ENCODE measurements around the gene ATF5. TPM values are rescaled to one million over a fixed set of nuclear protein-coding genes. Genes with fewer than 3 reads are reported as not detected.
A peak's percentile ranks its signal among the peaks of the same experiment; 100 is the strongest.

ATF5 gene
- total and polyA plus RNA-seq, 12 donors, result 6.4 to 33.8 (median 9.9) TPM

DNA sequence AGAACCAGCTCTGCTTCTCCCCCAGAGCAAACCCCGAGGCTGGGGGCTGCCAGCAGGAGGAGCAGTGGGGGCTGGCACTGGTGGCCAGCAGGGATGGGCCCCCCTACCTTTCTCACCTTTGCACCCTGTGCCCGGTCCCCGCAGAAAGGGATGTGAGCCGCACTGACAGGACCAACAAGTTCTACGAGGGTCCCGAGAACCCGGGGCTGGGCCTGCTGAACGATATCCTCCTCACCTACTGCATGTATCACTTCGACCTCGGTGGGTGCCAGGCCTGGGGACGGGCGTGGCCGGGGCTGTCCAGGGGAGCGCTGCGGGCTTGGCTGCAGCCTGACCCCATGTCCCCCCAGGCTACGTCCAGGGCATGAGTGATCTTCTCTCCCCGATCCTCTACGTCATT, 44.9 kb upstream of the ATF5 start:
- intact Hi-C loops (cut with DNase I), result loop anchor here in 1 of 10 donors (5.0 kb wide), 1 partner anchor 43 kb away; the partner anchor contains the start of genes ATF5 and NUP62
- H3K27ac ChIP-seq, result no peak overlapping the region
- ATAC-seq (no peak), DNase-seq (no peak)
- H3K4me1 ChIP-seq, result peaks cover 0 to 14% (median under 1%) of the 10 kb centered on the region in 9 donors
- TF ChIP-seq, protein P1, sequence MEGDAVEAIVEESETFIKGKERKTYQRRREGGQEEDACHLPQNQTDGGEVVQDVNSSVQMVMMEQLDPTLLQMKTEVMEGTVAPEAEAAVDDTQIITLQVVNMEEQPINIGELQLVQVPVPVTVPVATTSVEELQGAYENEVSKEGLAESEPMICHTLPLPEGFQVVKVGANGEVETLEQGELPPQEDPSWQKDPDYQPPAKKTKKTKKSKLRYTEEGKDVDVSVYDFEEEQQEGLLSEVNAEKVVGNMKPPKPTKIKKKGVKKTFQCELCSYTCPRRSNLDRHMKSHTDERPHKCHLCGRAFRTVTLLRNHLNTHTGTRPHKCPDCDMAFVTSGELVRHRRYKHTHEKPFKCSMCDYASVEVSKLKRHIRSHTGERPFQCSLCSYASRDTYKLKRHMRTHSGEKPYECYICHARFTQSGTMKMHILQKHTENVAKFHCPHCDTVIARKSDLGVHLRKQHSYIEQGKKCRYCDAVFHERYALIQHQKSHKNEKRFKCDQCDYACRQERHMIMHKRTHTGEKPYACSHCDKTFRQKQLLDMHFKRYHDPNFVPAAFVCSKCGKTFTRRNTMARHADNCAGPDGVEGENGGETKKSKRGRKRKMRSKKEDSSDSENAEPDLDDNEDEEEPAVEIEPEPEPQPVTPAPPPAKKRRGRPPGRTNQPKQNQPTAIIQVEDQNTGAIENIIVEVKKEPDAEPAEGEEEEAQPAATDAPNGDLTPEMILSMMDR (IDR thresholded peaks at IDR 0.05), result no peak
- 94% methylated on average over 18 of the region's 18 CpGs for WGBS, 2 donors
- no peaks in the 10 kb centered on the region for H3K27me3 ChIP-seq
- H3K4me3 ChIP-seq, result no peak overlapping the region
- no peaks in the 10 kb centered on the region for H3K9me3 ChIP-seq
- peaks cover 15 to 87% (median 68%) of the 10 kb centered on the region in 9 donors for H3K36me3 ChIP-seq

DNA sequence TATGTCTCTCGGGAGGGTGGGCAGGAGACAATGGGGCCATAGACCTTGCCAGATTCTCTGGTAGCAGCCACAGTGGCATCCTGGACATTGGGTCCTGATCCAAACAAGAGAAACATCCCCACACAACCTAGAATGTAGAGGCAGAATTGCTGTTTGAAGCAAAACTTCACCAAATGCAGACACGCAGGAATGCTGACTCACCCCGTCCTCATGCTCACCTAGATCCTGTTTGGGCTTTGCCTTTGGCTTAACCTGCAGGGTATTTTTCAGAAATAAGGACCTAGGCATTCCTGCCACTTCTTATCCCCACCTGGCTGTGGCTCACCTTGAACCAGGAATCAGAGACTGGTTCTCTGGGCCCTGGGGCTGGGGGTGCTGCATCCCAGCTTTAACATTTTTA, 44.2 kb upstream of the ATF5 start:
- Histone ChIP-seq H3K4me1 (peaks cover 0 to 18% (median 3%) of the 10 kb centered on the region in 9 donors), H3K27ac (no peak overlapping the region), H3K9me3 (no peaks in the 10 kb centered on the region), H3K36me3 (peaks cover 15 to 80% (median 63%) of the 10 kb centered on the region in 9 donors), H3K27me3 (peaks cover 0 to 1% (median 0%) of the 10 kb centered on the region in 7 donors), H3K4me3 (no peak overlapping the region)
- DNase-seq, result no peak
- intact Hi-C loops (cut with DNase I), result loop anchor here in 1 of 10 donors (5.0 kb wide), 1 partner anchor 43 kb away; the partner anchor contains the start of genes ATF5 and NUP62
- TF ChIP-seq, protein P1 (IDR thresholded peaks at IDR 0.05), result no peak
- no peak for ATAC-seq
- WGBS, 2 donors, result 92 to 100% methylated on average over 3 of the region's 3 CpGs

DNA sequence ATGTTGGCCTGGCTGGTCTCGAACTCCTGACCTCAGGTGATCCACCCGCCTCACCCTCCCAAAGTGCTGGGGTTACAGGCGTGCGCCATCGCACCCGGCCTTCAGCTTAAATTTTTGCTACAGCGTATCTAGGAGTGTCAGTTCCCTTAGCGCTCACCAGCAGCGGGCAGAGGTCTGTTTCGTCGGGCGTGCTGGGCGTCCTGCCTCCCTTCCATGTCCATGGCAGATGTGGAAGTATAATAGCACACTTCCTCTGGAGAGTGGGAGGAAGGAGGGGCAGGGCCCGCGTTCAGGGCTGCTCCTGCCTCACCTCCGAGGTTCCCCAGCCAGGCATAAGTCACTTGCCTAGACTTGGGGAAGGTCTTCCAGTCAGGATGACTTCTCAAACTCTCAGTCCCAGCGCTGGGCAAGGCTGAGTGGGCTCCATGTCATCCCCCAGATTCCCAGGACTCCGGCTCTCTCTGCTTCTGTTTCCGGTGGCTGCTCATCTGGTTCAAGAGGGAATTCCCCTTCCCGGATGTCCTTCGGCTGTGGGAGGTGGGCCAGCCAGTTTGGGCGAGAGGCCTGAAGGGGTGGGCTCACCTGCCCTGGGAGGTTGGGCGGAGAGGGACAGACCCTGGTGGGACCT, 41.9 kb upstream of the ATF5 start:
- peak in 1 of 8 donors; percentile 17 for ATAC-seq
- peaks cover 0 to 9% (median 0%) of the 10 kb centered on the region in 7 donors for H3K27me3 ChIP-seq
- H3K4me3 ChIP-seq, result peak overlapping the region in 1 of 10 donors; percentile 25
- 69 to 70% methylated on average over 23 of the region's 23 CpGs for WGBS, 2 donors
- peaks cover 15 to 56% (median 40%) of the 10 kb centered on the region in 9 donors for H3K36me3 ChIP-seq
- DNase-seq, result peak; percentile 19 to 20
- H3K9me3 ChIP-seq, result no peaks in the 10 kb centered on the region
- intact Hi-C loops (cut with DNase I), result no loop called here
- TF ChIP-seq, protein P1 (IDR thresholded peaks at IDR 0.05), result no peak
- H3K27ac ChIP-seq, result peak overlapping the region in 3 of 10 donors; percentile 20 to 35 (median 33)
- peaks cover 5 to 27% (median 11%) of the 10 kb centered on the region in 9 donors for H3K4me1 ChIP-seq

DNA sequence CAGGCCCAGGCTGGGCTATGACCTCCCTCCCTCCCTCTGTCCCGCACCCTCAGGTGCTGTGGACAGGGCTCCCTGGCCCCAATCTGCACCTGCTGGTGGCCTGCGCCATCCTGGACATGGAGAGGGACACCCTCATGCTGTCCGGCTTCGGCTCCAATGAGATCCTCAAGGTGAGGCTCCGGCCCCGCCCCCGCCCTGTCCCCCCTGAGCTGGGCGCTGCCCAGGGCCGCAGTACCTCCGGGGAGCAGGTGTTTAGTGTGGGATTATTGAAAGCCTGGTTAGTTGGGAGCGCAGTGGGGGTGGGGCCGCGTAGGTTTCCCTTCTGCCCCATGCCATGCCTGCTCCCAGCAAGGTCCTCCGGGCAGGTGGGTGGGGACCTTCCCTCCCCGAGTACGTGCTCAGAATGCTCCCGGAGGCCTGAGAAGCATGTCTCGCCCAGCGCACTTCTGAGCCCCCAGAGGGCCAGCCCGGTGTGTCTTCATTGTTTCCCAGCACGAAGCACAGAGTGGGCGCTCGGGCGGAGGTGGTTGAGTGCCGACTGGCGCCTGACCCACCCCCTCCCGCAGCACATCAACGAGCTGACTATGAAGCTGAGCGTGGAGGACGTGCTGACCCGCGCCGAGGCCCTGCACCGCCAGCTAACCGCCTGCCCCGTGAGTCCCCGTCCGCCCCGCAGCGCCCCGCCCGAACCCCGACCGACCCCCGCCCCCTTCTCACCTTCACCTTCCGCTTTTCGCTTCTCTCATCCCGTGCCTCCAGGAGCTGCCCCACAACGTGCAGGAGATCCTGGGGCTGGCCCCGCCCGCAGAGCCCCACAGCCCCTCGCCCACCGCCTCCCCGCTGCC, 41.1 kb upstream of the ATF5 start:
- H3K9me3 ChIP-seq, result no peaks in the 10 kb centered on the region
- peak overlapping the region in 2 of 10 donors; percentile 33 to 35 for H3K27ac ChIP-seq
- TF ChIP-seq, protein P1 (IDR thresholded peaks at IDR 0.05), result no peak
- DNase-seq (peak in 1 of 2 donors; percentile 4), ATAC-seq (peak in 1 of 8 donors; percentile 4)
- H3K36me3 ChIP-seq, result peaks cover 8 to 49% (median 32%) of the 10 kb centered on the region in 9 donors
- intact Hi-C loops (cut with DNase I), result no loop called here
- peaks cover 5 to 27% (median 11%) of the 10 kb centered on the region in 9 donors for H3K4me1 ChIP-seq
- peak overlapping the region in 1 of 10 donors; percentile 25 for H3K4me3 ChIP-seq
- 64 to 89% methylated on average over 50 to 54 of the region's 54 CpGs for WGBS, 2 donors
- peaks cover 0 to 9% (median 0%) of the 10 kb centered on the region in 7 donors for H3K27me3 ChIP-seq

Measured in heart right ventricle (tissue), 16 donors.